Nephron (organoid): ENCODE measurements around the gene DPF3.

Experiments
- H3K27ac Mint-ChIP-seq, 3 experiments: 2 replicates each; pipeline ENCODE4 v1.8.0; 2020; ENCODE audit warnings: mixed read lengths in 3 of 3, mild to moderate bottlenecking in 2 of 3, moderate library complexity in 1 of 3
- H3K27me3 Mint-ChIP-seq: 2 replicates; pipeline ENCODE4 v1.8.0; 2021; ENCODE audit warnings: low read depth, mild to moderate bottlenecking, moderate library complexity, mixed read lengths
- H3K36me3 Mint-ChIP-seq: 2 replicates; pipeline ENCODE4 v1.8.0; 2020; ENCODE audit warnings: low read depth, mixed read lengths
- H3K4me1 Mint-ChIP-seq: 2 replicates; pipeline ENCODE4 v1.8.0; 2020; ENCODE audit warnings: mixed read lengths
- H3K4me3 Mint-ChIP-seq, 3 experiments: 2 replicates each; pipeline ENCODE4 v1.8.0; 2020; ENCODE audit warnings: mild to moderate bottlenecking in 3 of 3, mixed read lengths in 3 of 3, moderate library complexity in 2 of 3
- H3K9me3 Mint-ChIP-seq: 2 replicates; pipeline ENCODE4 v1.8.0; 2020; ENCODE audit warnings: mixed read lengths
- TF ChIP-seq, protein P1 (sequence below), 3 experiments: fragments of 200-600 bp; sonication (generic); IDR thresholded peaks; one replicate each; pipeline ENCODE4 v1.5.0; 2021; ENCODE audit warnings: antibody characterized with exemption in 3 of 3; ENCODE audit not compliant: unreplicated experiment in 3 of 3

The DPF3 gene

GRCh38 chr14:72882463-72882862 is 11.4 kb downstream of the DPF3 start:
- TF ChIP-seq, protein P1, sequence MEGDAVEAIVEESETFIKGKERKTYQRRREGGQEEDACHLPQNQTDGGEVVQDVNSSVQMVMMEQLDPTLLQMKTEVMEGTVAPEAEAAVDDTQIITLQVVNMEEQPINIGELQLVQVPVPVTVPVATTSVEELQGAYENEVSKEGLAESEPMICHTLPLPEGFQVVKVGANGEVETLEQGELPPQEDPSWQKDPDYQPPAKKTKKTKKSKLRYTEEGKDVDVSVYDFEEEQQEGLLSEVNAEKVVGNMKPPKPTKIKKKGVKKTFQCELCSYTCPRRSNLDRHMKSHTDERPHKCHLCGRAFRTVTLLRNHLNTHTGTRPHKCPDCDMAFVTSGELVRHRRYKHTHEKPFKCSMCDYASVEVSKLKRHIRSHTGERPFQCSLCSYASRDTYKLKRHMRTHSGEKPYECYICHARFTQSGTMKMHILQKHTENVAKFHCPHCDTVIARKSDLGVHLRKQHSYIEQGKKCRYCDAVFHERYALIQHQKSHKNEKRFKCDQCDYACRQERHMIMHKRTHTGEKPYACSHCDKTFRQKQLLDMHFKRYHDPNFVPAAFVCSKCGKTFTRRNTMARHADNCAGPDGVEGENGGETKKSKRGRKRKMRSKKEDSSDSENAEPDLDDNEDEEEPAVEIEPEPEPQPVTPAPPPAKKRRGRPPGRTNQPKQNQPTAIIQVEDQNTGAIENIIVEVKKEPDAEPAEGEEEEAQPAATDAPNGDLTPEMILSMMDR (IDR thresholded peaks at IDR 0.05; ENCODE audit: unreplicated experiment in 3 of 3): no peak
- H3K9me3 Mint-ChIP-seq: peaks cover under 1% of the 10 kb centered on the region
- H3K27ac Mint-ChIP-seq: peak overlapping the region; percentile 21 to 82 (median 64)
- H3K4me3 Mint-ChIP-seq: peak overlapping the region in 1 of 3 experiments; percentile 7
- peaks cover 15% of the 10 kb centered on the region for H3K27me3 Mint-ChIP-seq
- H3K4me1 Mint-ChIP-seq: peaks cover 46% of the 10 kb centered on the region
- H3K36me3 Mint-ChIP-seq: peaks cover 10% of the 10 kb centered on the region

GRCh38 chr14:72882047-72882446 is 11.9 kb downstream of the DPF3 start:
- Mint-ChIP-seq H3K27me3 (peaks cover 11% of the 10 kb centered on the region), H3K36me3 (peaks cover 6% of the 10 kb centered on the region)

GRCh38 chr14:72881543-72881942 is 12.4 kb downstream of the DPF3 start:
- peaks cover 53% of the 10 kb centered on the region for H3K4me1 Mint-ChIP-seq

More at GRCh38 chr14:72882047-72882446, 11.9 kb downstream of the DPF3 start:
- H3K9me3 Mint-ChIP-seq: no peaks in the 10 kb centered on the region
- H3K27ac Mint-ChIP-seq: peak overlapping the region; percentile 21 to 82 (median 63)
- TF ChIP-seq, protein P1 (IDR thresholded peaks at IDR 0.05; ENCODE audit: unreplicated experiment in 3 of 3): no peak
- H3K4me3 Mint-ChIP-seq: no peak overlapping the region
- H3K4me1 Mint-ChIP-seq: peaks cover 48% of the 10 kb centered on the region

DNA sequence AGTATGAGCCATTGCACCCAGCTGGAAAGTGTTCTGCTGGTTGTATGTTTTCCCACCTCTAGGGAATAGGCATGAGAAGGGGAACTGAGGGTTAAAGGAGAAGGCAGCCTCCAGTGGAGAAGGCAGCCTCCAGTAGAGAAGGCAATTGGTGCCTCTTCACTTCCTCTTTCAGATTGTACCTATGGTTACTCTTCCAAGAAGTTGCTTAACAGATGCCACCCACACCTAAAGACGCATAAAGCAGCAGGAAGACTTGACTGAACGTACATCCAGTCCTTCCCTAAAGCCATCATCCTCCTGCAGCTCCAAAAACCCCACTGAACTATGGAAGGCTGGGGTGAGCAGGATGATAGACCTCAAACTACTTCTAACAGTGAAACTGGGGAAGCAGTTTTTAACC is 13.1 kb downstream of the DPF3 start:
- Mint-ChIP-seq H3K4me3 (no peak overlapping the region), H3K27ac (peak overlapping the region; percentile 21 to 82 (median 63)), H3K36me3 (peaks cover 3% of the 10 kb centered on the region), H3K27me3 (peaks cover 13% of the 10 kb centered on the region), H3K9me3 (no peaks in the 10 kb centered on the region), H3K4me1 (peaks cover 58% of the 10 kb centered on the region)
- TF ChIP-seq, protein P1 (IDR thresholded peaks at IDR 0.05; ENCODE audit: unreplicated experiment in 3 of 3): no peak

More at GRCh38 chr14:72881543-72881942, 12.4 kb downstream of the DPF3 start:
- Mint-ChIP-seq H3K27me3 (peaks cover 13% of the 10 kb centered on the region), H3K9me3 (no peaks in the 10 kb centered on the region), H3K36me3 (peaks cover 5% of the 10 kb centered on the region), H3K27ac (peak overlapping the region; percentile 21 to 82 (median 63)), H3K4me3 (peak overlapping the region in 1 of 3 experiments; percentile 46)
- TF ChIP-seq, protein P1 (IDR thresholded peaks at IDR 0.05; ENCODE audit: unreplicated experiment in 3 of 3): no peak

- TF ChIP-seq, protein P1 (IDR thresholded peaks at IDR 0.05; ENCODE audit: unreplicated experiment in 3 of 3): no peak
- Mint-ChIP-seq H3K4me3 (no peak overlapping the region), H3K27ac (peak overlapping the region in 1 of 3 experiments; percentile 48), H3K27me3 (peaks cover 10% of the 10 kb centered on the region), H3K4me1 (peaks cover 61% of the 10 kb centered on the region), H3K36me3 (no peaks in the 10 kb centered on the region), H3K9me3 (no peaks in the 10 kb centered on the region)
Observed at GRCh38 chr14:72880164-72880563, 13.7 kb downstream of the DPF3 start.

DNA sequence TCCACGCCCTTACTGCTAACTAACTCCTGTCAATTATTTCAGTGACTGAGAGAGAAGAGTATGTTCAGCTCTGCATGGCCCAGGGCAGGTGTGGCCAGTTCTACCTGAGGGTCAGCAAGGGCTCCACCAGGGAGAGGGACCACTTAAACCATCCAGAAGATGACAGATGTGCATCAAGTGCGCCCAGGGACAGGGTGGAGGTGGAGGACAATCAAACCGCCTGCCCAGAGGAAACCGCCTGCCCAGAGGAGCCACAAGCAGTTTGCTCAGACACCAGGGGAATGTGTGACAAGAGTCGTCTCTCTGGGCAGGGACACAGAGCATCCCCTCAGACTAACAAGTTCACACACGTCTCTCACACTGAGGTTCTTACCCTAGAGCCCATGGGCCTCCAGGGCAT is 14.5 kb downstream of the DPF3 start:
- Mint-ChIP-seq H3K4me3 (no peak overlapping the region), H3K36me3 (peaks cover 4% of the 10 kb centered on the region), H3K27ac (peak overlapping the region in 2 of 3 experiments; percentile 48 to 82), H3K9me3 (peaks cover under 1% of the 10 kb centered on the region), H3K4me1 (peaks cover 61% of the 10 kb centered on the region), H3K27me3 (peaks cover 12% of the 10 kb centered on the region)
- TF ChIP-seq, protein P1 (IDR thresholded peaks at IDR 0.05; ENCODE audit: unreplicated experiment in 3 of 3): no peak
